IMR-90 (cell line): ENCODE data around the gene SHOX. TPM values are rescaled to one million over a fixed set of nuclear protein-coding genes. Genes with fewer than 3 reads are reported as not detected.

Experiments
- ATAC-seq: fragments of 200-7000 bp; cut with Tn5 transposase; 2 replicates; pipeline ENCODE4 v1.9.1; 2020; ENCODE audit warnings: low read depth, mild to moderate bottlenecking, moderate library complexity
- BruUV-seq: library from RNA; stranded (reverse); fragments of 400-500 nt; replicated peaks from 2 replicates; lab custom pipeline; 2021; lab: Mats Ljungman, UMichigan
- CTCF ChIA-PET: fragments of 300-600 bp; formaldehyde crosslinking; extraction: SDS; loops from one replicate; lab custom pipeline; 2021; ENCODE audit warnings: antibody characterized with exemption; lab: Yijun Ruan, JAX
- POLR2A ChIA-PET: fragments of 300-600 bp; sonication (Branson Sonifier 250); formaldehyde crosslinking; loops from one replicate; lab custom pipeline; 2022; ENCODE audit warnings: antibody characterized with exemption; ENCODE audit not compliant: unreplicated experiment; lab: Charles Lee
- DNase-seq: peaks from one replicate; pipeline ENCODE4 v3.0.0; 2013
- H2AFZ ChIP-seq: replicated peaks from 2 replicates; pipeline ENCODE3; 2013; ENCODE audit warnings: low read length, mild to moderate bottlenecking; ENCODE audit not compliant: poor library complexity
- H2AK5ac ChIP-seq: 2 replicates; pipeline ENCODE4 v1.6.1; 2013; ENCODE audit warnings: low read depth, low read length, inconsistent platforms
- H2AK9ac ChIP-seq: replicated peaks from 2 replicates; pipeline ENCODE3; 2013; ENCODE audit warnings: mild to moderate bottlenecking, low read depth, low read length, moderate library complexity; ENCODE audit not compliant: poor library complexity
- H2BK120ac ChIP-seq: 2 replicates; pipeline ENCODE4 v1.6.1; 2013; ENCODE audit warnings: low read depth, low read length, inconsistent platforms
- H2BK15ac ChIP-seq: 3 replicates; pipeline ENCODE4 v1.6.1; 2013; ENCODE audit warnings: low read depth, low read length, inconsistent platforms
- H2BK20ac ChIP-seq: 2 replicates; pipeline ENCODE4 v1.6.1; 2013; ENCODE audit warnings: low read depth, mild to moderate bottlenecking, inconsistent platforms, low read length, moderate library complexity
- H2BK5ac ChIP-seq: 2 replicates; pipeline ENCODE4 v1.6.1; 2013; ENCODE audit warnings: mild to moderate bottlenecking, low read depth, low read length, inconsistent platforms; ENCODE audit not compliant: poor library complexity, severe bottlenecking
- H3K14ac ChIP-seq: replicated peaks from 2 replicates; pipeline ENCODE4 v1.6.1; 2013; ENCODE audit warnings: low read depth, low read length, inconsistent platforms
- H3K18ac ChIP-seq: 2 replicates; pipeline ENCODE4 v1.6.1; 2013; ENCODE audit warnings: low read depth, low read length, control low read depth
- H3K23ac ChIP-seq: 2 replicates; pipeline ENCODE4 v1.6.1; 2013; ENCODE audit warnings: low read depth, low read length, inconsistent platforms
- H3K27ac ChIP-seq: 2 replicates; pipeline ENCODE4 v1.5.1; 2013; ENCODE audit warnings: mild to moderate bottlenecking, control low read depth, low read length; ENCODE audit not compliant: insufficient read depth
- H3K27me3 ChIP-seq: 2 replicates; pipeline ENCODE4 v1.6.1; 2013; ENCODE audit warnings: low read length; ENCODE audit not compliant: control insufficient read depth, insufficient read depth
- H3K36me3 ChIP-seq: 2 replicates; pipeline ENCODE4 v1.6.1; 2013; ENCODE audit warnings: low read length, mixed read lengths; ENCODE audit not compliant: control insufficient read depth, insufficient read depth
- H3K4ac ChIP-seq: 2 replicates; pipeline ENCODE4 v1.6.1; 2013; ENCODE audit warnings: low read depth, low read length, inconsistent platforms
- H3K4me1 ChIP-seq: 2 replicates; pipeline ENCODE4 v1.6.1; 2013; ENCODE audit warnings: low read length, mixed read lengths; ENCODE audit not compliant: control insufficient read depth, insufficient read depth
- H3K4me2 ChIP-seq: 2 replicates; pipeline ENCODE4 v1.6.1; 2013; ENCODE audit warnings: low read depth, mild to moderate bottlenecking, control low read depth, low read length, moderate library complexity
- H3K4me3 ChIP-seq: 2 replicates; pipeline ENCODE4 v1.5.1; 2013; ENCODE audit warnings: low read depth, mild to moderate bottlenecking, control low read depth, low read length, moderate library complexity; ENCODE audit not compliant: insufficient read depth
- H3K56ac ChIP-seq: 2 replicates; pipeline ENCODE4 v1.6.1; 2013; ENCODE audit warnings: low read length, inconsistent platforms; ENCODE audit not compliant: insufficient read depth; ENCODE audit errors: extremely low read depth
- H3K79me1 ChIP-seq, 2 experiments: 2 replicates each; pipeline ENCODE4 v1.6.1; 2013; ENCODE audit warnings: low read length in 2 of 2, inconsistent platforms in 1 of 2, low read depth in 1 of 2
- H3K9ac ChIP-seq: 2 replicates; pipeline ENCODE4 v1.6.1; 2013; ENCODE audit warnings: low read depth, low read length, control low read depth
- H3K9me1 ChIP-seq: 2 replicates; pipeline ENCODE4 v1.6.1; 2013; ENCODE audit warnings: low read length, inconsistent platforms; ENCODE audit not compliant: insufficient read depth
- H3K9me3 ChIP-seq: 2 replicates; pipeline ENCODE4 v1.6.1; 2013; ENCODE audit warnings: low read length; ENCODE audit not compliant: control insufficient read depth, insufficient read depth
- H4K20me1 ChIP-seq: 2 replicates; pipeline ENCODE4 v1.6.1; 2013; ENCODE audit warnings: low read length, inconsistent platforms; ENCODE audit not compliant: insufficient read depth
- H4K5ac ChIP-seq: 2 replicates; pipeline ENCODE4 v1.6.1; 2013; ENCODE audit warnings: mild to moderate bottlenecking, low read depth, low read length, control low read depth
- H4K8ac ChIP-seq, 2 experiments: 2 replicates each; pipeline ENCODE4 v1.6.1; 2013; ENCODE audit warnings: low read depth in 2 of 2, low read length in 2 of 2, control low read depth in 1 of 2, inconsistent platforms in 1 of 2
- H4K91ac ChIP-seq: 2 replicates; pipeline ENCODE4 v1.6.1; 2013; ENCODE audit warnings: low read depth, low read length, inconsistent platforms; ENCODE audit not compliant: insufficient read depth
- CEBPB ChIP-seq: IDR thresholded peaks from 2 replicates; pipeline ENCODE4 v1.6.1; 2012; ENCODE audit warnings: low read depth, low read length, improper control_type of control experiment
- CHD1 ChIP-seq: IDR thresholded peaks from 2 replicates; pipeline ENCODE4 v1.6.1; 2012; ENCODE audit warnings: low read depth, low read length, improper control_type of control experiment
- CTCF ChIP-seq: conservative IDR thresholded peaks from 2 replicates; pipeline ENCODE4 v1.5.1; 2012; ENCODE audit warnings: mild to moderate bottlenecking, low read depth, low read length, improper control_type of control experiment
- ELK1 ChIP-seq: fragments of 150-350 bp; IDR thresholded peaks from 2 replicates; pipeline ENCODE4 v1.6.1; 2016; ENCODE audit warnings: low read depth, mild to moderate bottlenecking, low read length, moderate library complexity, borderline replicate concordance
- MAFK ChIP-seq: IDR thresholded peaks from 2 replicates; pipeline ENCODE4 v1.6.1; 2012; ENCODE audit warnings: low read depth, low read length, improper control_type of control experiment
- NFE2L2 ChIP-seq: fragments of 150-350 bp; IDR thresholded peaks from 2 replicates; pipeline ENCODE4 v1.6.1; 2016; ENCODE audit warnings: low read depth, mild to moderate bottlenecking, low read length
- POLR2A ChIP-seq: IDR thresholded peaks from 2 replicates; pipeline ENCODE4 v1.6.1; 2012; ENCODE audit warnings: mild to moderate bottlenecking, low read depth, low read length
- RAD21 ChIP-seq: IDR thresholded peaks from 2 replicates; pipeline ENCODE4 v1.6.1; 2012; ENCODE audit warnings: low read length, improper control_type of control experiment
- RFX5 ChIP-seq: IDR thresholded peaks from 2 replicates; pipeline ENCODE4 v1.8.0; 2012; ENCODE audit warnings: low read depth, mild to moderate bottlenecking, low read length, moderate library complexity
- USF2 ChIP-seq: fragments of 150-350 bp; IDR thresholded peaks from 2 replicates; pipeline ENCODE4 v1.6.1; 2017; ENCODE audit warnings: mild to moderate bottlenecking, antibody characterized with exemption, low read length, low read depth
- WGBS, 2 experiments: methylation state at CpG; one replicate each; pipeline versions ENCODE4 v1.1.5 to v1.1.7; 2013; ENCODE audit warnings: missing lambda C conversion rate in 2 of 2; ENCODE audit not compliant: insufficient read length in 1 of 2; ENCODE audit errors: extremely low coverage in 2 of 2; 5-methylcytosine and 5-hydroxymethylcytosine counted together
- dilution Hi-C: fragments of 300-500 bp; cut with HindIII; formaldehyde crosslinking; loops from one replicate; pipeline ENCODE4 v1.14.3; 2018; ENCODE audit warnings: low sequenced_read_pairs; ENCODE audit not compliant: unreplicated experiment
- in situ Hi-C: fragments of 300-500 bp; cut with MboI; formaldehyde crosslinking; loops from 3 replicates; pipeline ENCODE4 v1.14.3; 2019; ENCODE audit warnings: low sequenced_read_pairs, inconsistent platforms, mixed read lengths
- intact Hi-C: fragments of 100-400 bp; cut with micrococcal nuclease; formaldehyde crosslinking; loops from 2 replicates; pipeline ENCODE4 v1.10.0; 2022
- polyA plus RNA-seq, 3 experiments: library from polyadenylated mRNA; depleted of rRNA; stranded (reverse); fragments of >200 nt; gene quantifications; 2 replicates each; pipeline ENCODE4 v1.2.3, GENCODE V29; 2012; ENCODE audit warnings: low replicate concordance in 1 of 3
- total RNA-seq: library from RNA; depleted of rRNA; stranded (reverse); fragments of >200 nt; gene quantifications from 2 replicates; pipeline ENCODE4 v1.2.3, GENCODE V29; 2012

SHOX gene
- total and polyA plus RNA-seq, 2 of the 4 experiments (the other 2 are of a cell fraction): not detected

GRCh38 chrX:637660-638481 lies 7.3 kb downstream of the SHOX start:
- Histone ChIP-seq H3K4me1 (no peaks in the 10 kb centered on the region), H3K9ac (no peak overlapping the region), H2BK5ac (no peak overlapping the region), H2AK9ac (no peak overlapping the region), H2BK15ac (no peak overlapping the region), H2AFZ (no peak overlapping the region), H4K5ac (no peak overlapping the region), H2BK20ac (no peak overlapping the region), H2BK120ac (no peak overlapping the region), H4K8ac (no peak overlapping the region), H3K9me1 (no peaks in the 10 kb centered on the region), H3K14ac (no peak overlapping the region), H3K4me2 (no peak overlapping the region), H4K91ac (no peak overlapping the region), H3K36me3 (no peaks in the 10 kb centered on the region), H3K18ac (no peak overlapping the region), H3K27me3 (peaks cover 13% of the 10 kb centered on the region), H3K79me1 (no peaks in the 10 kb centered on the region), H3K27ac (no peak overlapping the region), H3K4ac (no peak overlapping the region), H3K4me3 (no peak overlapping the region), H3K56ac (no peak overlapping the region), H4K20me1 (no peaks in the 10 kb centered on the region), H3K9me3 (peaks cover 3% of the 10 kb centered on the region; the same call in 1 of the 2 replicates), H2AK5ac (no peak overlapping the region), H3K23ac (no peak overlapping the region)
- ATAC-seq: no peak
- POLR2A ChIA-PET: no interaction called here
- 0% methylated on average over 6 of the region's 29 CpGs; no CpG with 5 or more reads in 1 of the 2 experiments for WGBS, 2 experiments
- CTCF ChIA-PET: no interaction called here
- TF ChIP-seq CTCF (no peak), NFE2L2 (no peak), ELK1 (no peak), CEBPB (no peak), RFX5 (no peak), CHD1 (no peak), POLR2A (no peak), RAD21 (no peak), MAFK (no peak), USF2 (no peak)
- intact Hi-C loops (no loop called here), in situ Hi-C loops (no loop called here), dilution Hi-C loops (no loop called here)
- DNase-seq: no peak
- BruUV-seq: no TSS peak
